ENCODE measurements around the gene MSANTD7. TPM values are rescaled to one million over a fixed set of nuclear protein-coding genes. Genes with fewer than 3 reads are reported as not detected.

Gene MSANTD7, protein sequence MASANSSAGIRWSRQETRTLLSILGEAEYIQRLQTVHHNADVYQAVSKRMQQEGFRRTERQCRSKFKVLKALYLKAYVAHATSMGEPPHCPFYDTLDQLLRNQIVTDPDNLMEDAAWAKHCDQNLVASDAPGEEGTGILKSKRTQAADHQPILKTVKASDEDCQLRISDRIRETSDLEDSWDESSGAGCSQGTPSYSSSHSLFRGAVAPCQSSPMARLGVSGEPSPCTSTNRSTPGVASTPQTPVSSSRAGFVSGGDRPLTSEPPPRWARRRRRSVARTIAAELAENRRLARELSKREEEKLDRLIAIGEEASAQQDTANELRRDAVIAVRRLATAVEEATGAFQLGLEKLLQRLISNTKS
- total RNA-seq: 14.7 to 17.1 TPM (median 16.0 TPM) in 3 replicates

DNA sequence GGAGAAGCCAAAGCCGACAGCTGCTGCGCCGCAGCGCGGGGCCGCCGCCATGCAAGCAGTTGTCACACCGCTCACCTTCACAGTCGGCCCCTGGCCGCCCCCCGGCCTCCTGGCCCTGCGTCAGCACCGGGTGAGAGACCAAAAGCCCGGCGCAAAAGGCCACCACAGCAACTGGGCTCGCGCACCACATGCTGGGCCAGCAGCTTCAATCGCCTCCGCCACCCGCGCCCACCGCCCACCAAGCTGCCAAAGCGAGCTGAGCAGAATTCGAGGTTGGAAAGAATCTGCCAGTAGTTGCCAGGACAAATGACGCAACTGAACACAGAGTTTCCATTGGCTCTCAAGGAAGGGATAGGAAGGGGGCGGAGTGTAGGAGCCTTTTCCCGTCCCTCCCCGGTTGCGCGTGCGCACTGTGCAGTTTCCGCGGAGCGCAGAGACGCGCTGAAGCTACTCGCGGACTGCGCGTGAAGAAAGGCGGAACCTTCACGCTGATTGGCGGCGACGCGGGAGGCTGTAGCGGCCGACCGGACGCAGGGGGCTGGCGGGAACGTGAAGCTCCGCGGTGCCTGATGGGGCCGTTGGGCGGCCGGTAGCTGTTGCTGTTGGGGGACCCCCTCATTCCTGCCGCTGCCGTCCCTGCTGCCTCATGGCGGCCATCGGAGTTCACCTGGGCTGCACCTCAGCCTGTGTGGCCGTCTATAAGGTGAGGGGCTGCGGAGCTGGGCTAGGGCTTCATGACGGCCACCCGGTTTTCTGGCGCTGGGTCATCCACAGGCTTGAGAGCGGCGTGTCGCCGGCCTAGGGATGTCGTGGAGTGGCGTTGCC lies at the start of gene MSANTD7, which contains the start of the genes CDNF and HSPA14:
Gene MSANTD7 (plus strand): TSS at position 550 of the 825 bp plus-strand sequence. CDS start 3,979 bp downstream, outside the sequence.
Gene CDNF (minus strand): TSS at position 281 of the 825 bp plus-strand sequence. CDS start 91 bp downstream, at position 190.
Gene HSPA14 (plus strand): TSS at position 550 of the 825 bp plus-strand sequence. CDS start 97 bp downstream, at position 647.
- H3K27ac Mint-ChIP-seq: peak within 1 kb of the TSS; percentile 99
- H3K9me3 Mint-ChIP-seq: no peaks in the 10 kb centered on the region
- H3K4me3 Mint-ChIP-seq: peak within 1 kb of the TSS; percentile 92
- H3K27me3 Mint-ChIP-seq (ENCODE audit: low read depth): no peaks in the 10 kb centered on the region
- TF ChIP-seq, protein P1, sequence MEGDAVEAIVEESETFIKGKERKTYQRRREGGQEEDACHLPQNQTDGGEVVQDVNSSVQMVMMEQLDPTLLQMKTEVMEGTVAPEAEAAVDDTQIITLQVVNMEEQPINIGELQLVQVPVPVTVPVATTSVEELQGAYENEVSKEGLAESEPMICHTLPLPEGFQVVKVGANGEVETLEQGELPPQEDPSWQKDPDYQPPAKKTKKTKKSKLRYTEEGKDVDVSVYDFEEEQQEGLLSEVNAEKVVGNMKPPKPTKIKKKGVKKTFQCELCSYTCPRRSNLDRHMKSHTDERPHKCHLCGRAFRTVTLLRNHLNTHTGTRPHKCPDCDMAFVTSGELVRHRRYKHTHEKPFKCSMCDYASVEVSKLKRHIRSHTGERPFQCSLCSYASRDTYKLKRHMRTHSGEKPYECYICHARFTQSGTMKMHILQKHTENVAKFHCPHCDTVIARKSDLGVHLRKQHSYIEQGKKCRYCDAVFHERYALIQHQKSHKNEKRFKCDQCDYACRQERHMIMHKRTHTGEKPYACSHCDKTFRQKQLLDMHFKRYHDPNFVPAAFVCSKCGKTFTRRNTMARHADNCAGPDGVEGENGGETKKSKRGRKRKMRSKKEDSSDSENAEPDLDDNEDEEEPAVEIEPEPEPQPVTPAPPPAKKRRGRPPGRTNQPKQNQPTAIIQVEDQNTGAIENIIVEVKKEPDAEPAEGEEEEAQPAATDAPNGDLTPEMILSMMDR (IDR thresholded peaks at IDR 0.05; ENCODE audit: unreplicated experiment): no peak
- H3K4me1 Mint-ChIP-seq: peaks cover 28% of the 10 kb centered on the region
- peaks cover 18% of the 10 kb centered on the region for H3K36me3 Mint-ChIP-seq
- DNase-seq (ENCODE audit: low spot score in 2 of 2, unreplicated experiment in 2 of 2): peak; percentile 99 to 100

DNA sequence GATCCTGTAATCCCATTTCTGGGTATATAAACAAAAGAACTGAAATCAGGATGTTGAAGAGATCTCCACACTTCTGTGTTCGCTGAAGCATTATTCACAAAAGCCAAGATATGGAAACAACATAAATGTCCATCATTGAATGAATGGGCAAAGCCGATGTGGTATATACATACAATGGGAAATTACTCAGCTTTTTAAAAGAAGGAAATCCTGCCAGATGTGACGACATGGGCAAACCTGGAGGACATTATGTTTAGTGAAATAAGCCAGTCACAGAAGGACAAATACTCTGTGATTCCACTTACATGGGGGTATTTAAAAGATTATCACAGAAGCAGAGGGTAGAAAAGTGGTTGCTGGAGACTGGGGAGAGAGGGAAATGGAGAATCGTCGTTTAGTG lies 39.5 kb upstream of the MSANTD7 start:
- Mint-ChIP-seq H3K4me1 (no peaks in the 10 kb centered on the region), H3K9me3 (peaks cover 6% of the 10 kb centered on the region), H3K4me3 (no peak overlapping the region), H3K27me3 (ENCODE audit: low read depth) (peaks cover 35% of the 10 kb centered on the region), H3K27ac (no peak overlapping the region), H3K36me3 (no peaks in the 10 kb centered on the region)
- DNase-seq (ENCODE audit: low spot score in 2 of 2, unreplicated experiment in 2 of 2): no peak
- TF ChIP-seq, protein P1 (IDR thresholded peaks at IDR 0.05; ENCODE audit: unreplicated experiment): no peak

DNA sequence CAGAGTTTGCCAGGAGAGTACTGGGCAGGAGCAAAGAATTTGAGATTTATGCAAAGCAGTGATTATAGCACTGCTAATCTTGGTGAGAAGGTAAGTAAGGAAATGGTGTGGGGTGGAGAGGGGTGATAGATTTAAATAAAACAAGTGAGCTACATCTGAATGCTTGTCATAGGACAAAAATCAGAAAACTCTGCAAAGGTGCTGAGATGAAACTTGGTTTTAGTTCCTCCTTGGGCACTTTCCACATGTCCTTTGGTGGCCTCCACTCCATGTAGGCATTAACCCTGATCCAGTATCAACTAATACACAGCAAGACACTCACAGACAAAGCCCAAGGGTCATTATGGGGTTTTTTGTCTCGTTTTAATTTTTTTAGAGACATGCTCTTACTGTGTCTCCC lies 37.7 kb upstream of the MSANTD7 start:
- H3K36me3 Mint-ChIP-seq: no peaks in the 10 kb centered on the region
- TF ChIP-seq, protein P1 (IDR thresholded peaks at IDR 0.05; ENCODE audit: unreplicated experiment): no peak
- no peak overlapping the region for H3K27ac Mint-ChIP-seq
- no peak overlapping the region for H3K4me3 Mint-ChIP-seq
- peaks cover 9% of the 10 kb centered on the region for H3K9me3 Mint-ChIP-seq
- no peaks in the 10 kb centered on the region for H3K4me1 Mint-ChIP-seq
- no peak for DNase-seq (ENCODE audit: low spot score in 2 of 2, unreplicated experiment in 2 of 2)
- H3K27me3 Mint-ChIP-seq (ENCODE audit: low read depth): peaks cover 35% of the 10 kb centered on the region

DNA sequence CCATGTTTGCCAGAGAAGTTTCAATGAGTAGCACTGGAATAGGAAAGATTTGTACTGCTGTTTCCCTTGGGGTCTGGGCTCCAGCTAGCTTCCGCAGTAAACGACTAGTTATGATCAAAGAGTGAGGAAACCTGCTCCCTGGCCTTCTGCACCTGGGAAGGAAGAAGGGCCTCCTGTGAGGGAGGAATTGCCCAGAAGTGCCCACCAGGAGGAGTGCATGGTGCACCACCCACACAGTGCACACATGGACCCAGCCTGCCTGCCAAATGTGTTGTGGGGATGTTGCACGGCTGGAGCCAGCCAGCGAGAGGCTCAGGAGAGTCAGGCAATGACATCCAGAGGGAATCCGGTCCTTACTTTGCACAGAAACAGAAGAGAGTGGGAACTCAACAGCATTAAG lies 36.4 kb upstream of the MSANTD7 start:
- Mint-ChIP-seq H3K4me3 (no peak overlapping the region), H3K27me3 (ENCODE audit: low read depth) (peaks cover 37% of the 10 kb centered on the region), H3K9me3 (peaks cover 9% of the 10 kb centered on the region), H3K36me3 (no peaks in the 10 kb centered on the region), H3K27ac (no peak overlapping the region), H3K4me1 (no peaks in the 10 kb centered on the region)
- DNase-seq (ENCODE audit: low spot score in 2 of 2, unreplicated experiment in 2 of 2): no peak
- TF ChIP-seq, protein P1 (IDR thresholded peaks at IDR 0.05; ENCODE audit: unreplicated experiment): no peak

DNA sequence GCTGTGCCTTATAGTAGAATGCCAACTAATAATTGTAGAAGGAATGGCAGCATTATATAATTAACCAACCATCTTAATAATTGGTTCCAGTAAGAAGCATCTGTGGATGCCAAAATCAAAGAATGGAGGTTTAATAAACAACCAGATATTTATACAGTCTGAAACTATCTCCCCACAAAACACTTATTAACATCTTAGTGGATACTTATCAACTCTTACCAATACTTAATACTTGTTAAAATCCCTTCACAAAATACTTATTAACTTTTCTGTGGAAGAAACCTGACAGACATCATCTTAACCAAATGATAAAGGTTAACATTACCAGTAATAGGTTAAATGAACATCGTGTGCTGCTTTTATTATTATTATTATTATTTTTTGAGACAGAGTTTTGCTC lies 34.3 kb upstream of the MSANTD7 start:
- Mint-ChIP-seq H3K27me3 (ENCODE audit: low read depth) (peaks cover 34% of the 10 kb centered on the region), H3K36me3 (no peaks in the 10 kb centered on the region), H3K9me3 (peaks cover 9% of the 10 kb centered on the region), H3K4me1 (no peaks in the 10 kb centered on the region), H3K27ac (no peak overlapping the region), H3K4me3 (no peak overlapping the region)
- TF ChIP-seq, protein P1 (IDR thresholded peaks at IDR 0.05; ENCODE audit: unreplicated experiment): no peak
- no peak for DNase-seq (ENCODE audit: low spot score in 2 of 2, unreplicated experiment in 2 of 2)
